A549 (cell line): ENCODE data around the gene TMEM117.

Experiments used
- BHLHE40 ChIP-seq: IDR thresholded peaks from 2 replicates; pipeline ENCODE4 v1.6.1; 2012; ENCODE audit warnings: low read depth, low read length, inconsistent platforms
- EP300 ChIP-seq, 2 experiments: fragments of >200 bp; sonication (Bioruptor Twin); formaldehyde crosslinking; IDR thresholded peaks; 2 replicates in 1 of 2; 3 replicates in 1 of 2; pipeline ENCODE4 v1.6.1; 2016 to 2017
- POLR2A ChIP-seq: IDR thresholded peaks from 2 replicates; pipeline ENCODE4 v1.6.1; 2012; ENCODE audit warnings: mild to moderate bottlenecking, low read length
- TF ChIP-seq, protein P1 (sequence below): fragments of >200 bp; sonication (Bioruptor Twin); formaldehyde crosslinking; IDR thresholded peaks from 3 replicates; pipeline ENCODE4 v1.5.1; 2016
- TF ChIP-seq, protein P2 (sequence below): IDR thresholded peaks from 2 replicates; pipeline ENCODE4 v1.6.1; 2012

DNA sequence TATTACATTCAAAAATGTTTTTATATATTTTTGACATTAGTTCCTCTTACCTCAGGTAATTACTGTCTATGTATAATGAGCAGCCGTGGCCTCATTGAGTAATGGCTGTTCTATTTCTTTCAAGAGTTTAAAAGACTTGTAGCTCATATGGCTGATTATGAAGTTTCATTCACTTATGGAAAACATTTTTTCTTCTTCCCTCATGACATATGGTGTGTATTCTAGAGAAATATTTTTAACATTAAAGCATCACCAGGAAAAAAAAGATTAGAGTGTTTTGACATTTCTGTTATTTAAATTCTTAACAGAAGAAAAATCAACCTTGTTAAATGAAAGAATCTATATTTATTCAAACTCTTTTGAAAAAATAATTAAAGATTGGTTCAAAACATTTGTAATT, 422.4 kb downstream of the TMEM117 start:
- TF ChIP-seq, protein P1, sequence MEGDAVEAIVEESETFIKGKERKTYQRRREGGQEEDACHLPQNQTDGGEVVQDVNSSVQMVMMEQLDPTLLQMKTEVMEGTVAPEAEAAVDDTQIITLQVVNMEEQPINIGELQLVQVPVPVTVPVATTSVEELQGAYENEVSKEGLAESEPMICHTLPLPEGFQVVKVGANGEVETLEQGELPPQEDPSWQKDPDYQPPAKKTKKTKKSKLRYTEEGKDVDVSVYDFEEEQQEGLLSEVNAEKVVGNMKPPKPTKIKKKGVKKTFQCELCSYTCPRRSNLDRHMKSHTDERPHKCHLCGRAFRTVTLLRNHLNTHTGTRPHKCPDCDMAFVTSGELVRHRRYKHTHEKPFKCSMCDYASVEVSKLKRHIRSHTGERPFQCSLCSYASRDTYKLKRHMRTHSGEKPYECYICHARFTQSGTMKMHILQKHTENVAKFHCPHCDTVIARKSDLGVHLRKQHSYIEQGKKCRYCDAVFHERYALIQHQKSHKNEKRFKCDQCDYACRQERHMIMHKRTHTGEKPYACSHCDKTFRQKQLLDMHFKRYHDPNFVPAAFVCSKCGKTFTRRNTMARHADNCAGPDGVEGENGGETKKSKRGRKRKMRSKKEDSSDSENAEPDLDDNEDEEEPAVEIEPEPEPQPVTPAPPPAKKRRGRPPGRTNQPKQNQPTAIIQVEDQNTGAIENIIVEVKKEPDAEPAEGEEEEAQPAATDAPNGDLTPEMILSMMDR, result no peak
- TF ChIP-seq, protein P2, sequence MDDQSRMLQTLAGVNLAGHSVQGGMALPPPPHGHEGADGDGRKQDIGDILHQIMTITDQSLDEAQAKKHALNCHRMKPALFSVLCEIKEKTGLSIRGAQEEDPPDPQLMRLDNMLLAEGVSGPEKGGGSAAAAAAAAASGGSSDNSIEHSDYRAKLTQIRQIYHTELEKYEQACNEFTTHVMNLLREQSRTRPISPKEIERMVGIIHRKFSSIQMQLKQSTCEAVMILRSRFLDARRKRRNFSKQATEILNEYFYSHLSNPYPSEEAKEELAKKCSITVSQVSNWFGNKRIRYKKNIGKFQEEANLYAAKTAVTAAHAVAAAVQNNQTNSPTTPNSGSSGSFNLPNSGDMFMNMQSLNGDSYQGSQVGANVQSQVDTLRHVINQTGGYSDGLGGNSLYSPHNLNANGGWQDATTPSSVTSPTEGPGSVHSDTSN, result no peak
- TF ChIP-seq POLR2A (no peak), EP300 (IDR thresholded peaks at IDR 0.05) (no peak), BHLHE40 (no peak)
